SK-N-SH treated with all-trans-retinoic acid at 6 μM for 48 hours (cell line): ENCODE data around the gene FAM117A.

Experiments used
- ATAC-seq: fragments of 200-7000 bp; cut with Tn5 transposase; 3 replicates; pipeline ENCODE4 v1.9.1; 2020; ENCODE audit warnings: mild to moderate bottlenecking, moderate library complexity
- ARNTL ChIP-seq: fragments of 450-650 bp; formaldehyde crosslinking; IDR thresholded peaks from 2 replicates; pipeline ENCODE4 v1.5.0; 2020; ENCODE audit warnings: low read depth, mild to moderate bottlenecking, moderate library complexity, borderline replicate concordance
- CSDC2 ChIP-seq: fragments of 250-450 bp; sonication (Bioruptor Pico); IDR thresholded peaks from 2 replicates; pipeline ENCODE4 v1.5.0; 2020; ENCODE audit warnings: mild to moderate bottlenecking, moderate library complexity
- ESRRG ChIP-seq: fragments of 250-450 bp; sonication (Bioruptor Pico); IDR thresholded peaks from 2 replicates; pipeline ENCODE4 v1.6.1; 2021; ENCODE audit warnings: mild to moderate bottlenecking
- ISL1 ChIP-seq: fragments of 250-450 bp; sonication (Bioruptor Pico); IDR thresholded peaks from 2 replicates; pipeline ENCODE4 v2.1.2; 2022; ENCODE audit warnings: mild to moderate bottlenecking, moderate library complexity
- OSR1 ChIP-seq: fragments of 250-450 bp; sonication (Bioruptor Pico); IDR thresholded peaks from 2 replicates; pipeline ENCODE4 v1.8.0; 2022; ENCODE audit warnings: moderate library complexity, mild to moderate bottlenecking, inconsistent platforms
- PPARA ChIP-seq: fragments of 250-450 bp; sonication (Bioruptor Pico); IDR thresholded peaks from 2 replicates; pipeline ENCODE4 v1.5.0; 2020; ENCODE audit warnings: mild to moderate bottlenecking, borderline replicate concordance
- RARB ChIP-seq: fragments of 250-450 bp; sonication (Bioruptor Pico); IDR thresholded peaks from 2 replicates; pipeline ENCODE4 v1.8.0; 2021; ENCODE audit warnings: mild to moderate bottlenecking, moderate library complexity
- SNAI2 ChIP-seq: fragments of 250-450 bp; sonication (Bioruptor Pico); IDR thresholded peaks from 2 replicates; pipeline ENCODE4 v1.5.0; 2020; ENCODE audit warnings: mild to moderate bottlenecking, moderate library complexity
- TCF4 ChIP-seq: fragments of 250-450 bp; sonication (Bioruptor Pico); IDR thresholded peaks from 2 replicates; pipeline ENCODE4 v1.8.0; 2021; ENCODE audit warnings: mild to moderate bottlenecking, moderate library complexity, borderline replicate concordance
- TOX ChIP-seq: fragments of 250-450 bp; sonication (Bioruptor Pico); IDR thresholded peaks from 2 replicates; pipeline ENCODE4 v1.8.0; 2021; ENCODE audit warnings: mild to moderate bottlenecking, moderate library complexity, borderline replicate concordance
- ZFP3 ChIP-seq: fragments of 250-450 bp; sonication (Bioruptor Pico); IDR thresholded peaks from 2 replicates; pipeline ENCODE4 v1.5.0; 2020; ENCODE audit warnings: mild to moderate bottlenecking, moderate library complexity
- ZFP30 ChIP-seq: fragments of 450-650 bp; formaldehyde crosslinking; IDR thresholded peaks from 2 replicates; pipeline ENCODE4 v1.5.0; 2022; ENCODE audit warnings: mild to moderate bottlenecking, moderate library complexity
- ZNF70 ChIP-seq: fragments of 450-650 bp; formaldehyde crosslinking; IDR thresholded peaks from 2 replicates; pipeline ENCODE4 v1.5.0; 2020; ENCODE audit warnings: mild to moderate bottlenecking, moderate library complexity
- ZNF8 ChIP-seq: fragments of 450-650 bp; formaldehyde crosslinking; IDR thresholded peaks from 2 replicates; pipeline ENCODE4 v1.5.0; 2020; ENCODE audit warnings: mild to moderate bottlenecking, moderate library complexity
- TF ChIP-seq, protein P1 (sequence below): fragments of 250-450 bp; sonication (Bioruptor Pico); IDR thresholded peaks from 2 replicates; pipeline ENCODE4 v1.5.0; 2020; ENCODE audit warnings: mild to moderate bottlenecking, moderate library complexity
- TF ChIP-seq, protein P2 (sequence below): fragments of 250-450 bp; sonication (Bioruptor Pico); IDR thresholded peaks from 2 replicates; pipeline ENCODE4 v1.5.1; 2021; ENCODE audit warnings: mild to moderate bottlenecking, moderate library complexity
- TF ChIP-seq, protein P3 (sequence below): fragments of 250-450 bp; sonication (Bioruptor Pico); IDR thresholded peaks from 2 replicates; pipeline ENCODE4 v1.8.0; 2021; ENCODE audit warnings: low read depth, mild to moderate bottlenecking, moderate library complexity, borderline replicate concordance
- TF ChIP-seq, protein P4 (sequence below): fragments of 250-450 bp; sonication (Bioruptor Pico); IDR thresholded peaks from 2 replicates; pipeline ENCODE4 v1.5.1; 2020; ENCODE audit warnings: low read depth, mild to moderate bottlenecking, moderate library complexity
- TF ChIP-seq, protein P5 (sequence below): fragments of 250-450 bp; sonication (Bioruptor Pico); IDR thresholded peaks from 2 replicates; pipeline ENCODE4 v1.8.0; 2020; ENCODE audit warnings: mild to moderate bottlenecking, moderate library complexity, borderline replicate concordance

The FAM117A gene

DNA sequence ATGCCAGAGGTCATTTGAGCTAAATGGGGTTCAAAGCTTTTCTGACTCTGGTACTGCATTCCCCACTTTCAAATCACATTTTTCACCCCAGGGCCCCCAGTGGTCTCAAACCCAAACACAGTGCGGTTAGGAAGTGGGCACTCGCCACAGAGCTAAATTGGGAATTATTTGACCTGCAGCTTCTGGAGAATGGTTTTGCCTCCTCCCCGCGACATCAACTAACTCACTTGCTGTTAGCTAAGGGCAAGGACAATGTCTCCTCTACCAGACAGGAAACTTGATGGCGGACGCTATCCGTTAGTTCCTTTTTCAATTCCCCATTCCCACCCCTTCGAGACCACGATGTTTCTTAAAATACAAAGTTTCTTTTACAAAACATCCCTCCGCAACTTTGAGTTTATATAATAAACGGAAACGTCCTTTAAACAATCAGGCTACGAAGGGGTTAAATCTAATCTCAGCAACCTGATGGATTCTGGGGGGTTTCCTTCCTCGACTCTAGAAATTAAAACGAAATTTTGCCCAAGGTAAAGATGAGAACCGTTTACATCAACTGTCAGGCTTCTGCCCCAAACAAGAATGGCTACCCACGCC is 24.1 kb upstream of the FAM117A start:
- peak; percentile 64; the same call in 1 of the 2 replicates for TF ChIP-seq ZNF8
- TF ChIP-seq, protein P1, sequence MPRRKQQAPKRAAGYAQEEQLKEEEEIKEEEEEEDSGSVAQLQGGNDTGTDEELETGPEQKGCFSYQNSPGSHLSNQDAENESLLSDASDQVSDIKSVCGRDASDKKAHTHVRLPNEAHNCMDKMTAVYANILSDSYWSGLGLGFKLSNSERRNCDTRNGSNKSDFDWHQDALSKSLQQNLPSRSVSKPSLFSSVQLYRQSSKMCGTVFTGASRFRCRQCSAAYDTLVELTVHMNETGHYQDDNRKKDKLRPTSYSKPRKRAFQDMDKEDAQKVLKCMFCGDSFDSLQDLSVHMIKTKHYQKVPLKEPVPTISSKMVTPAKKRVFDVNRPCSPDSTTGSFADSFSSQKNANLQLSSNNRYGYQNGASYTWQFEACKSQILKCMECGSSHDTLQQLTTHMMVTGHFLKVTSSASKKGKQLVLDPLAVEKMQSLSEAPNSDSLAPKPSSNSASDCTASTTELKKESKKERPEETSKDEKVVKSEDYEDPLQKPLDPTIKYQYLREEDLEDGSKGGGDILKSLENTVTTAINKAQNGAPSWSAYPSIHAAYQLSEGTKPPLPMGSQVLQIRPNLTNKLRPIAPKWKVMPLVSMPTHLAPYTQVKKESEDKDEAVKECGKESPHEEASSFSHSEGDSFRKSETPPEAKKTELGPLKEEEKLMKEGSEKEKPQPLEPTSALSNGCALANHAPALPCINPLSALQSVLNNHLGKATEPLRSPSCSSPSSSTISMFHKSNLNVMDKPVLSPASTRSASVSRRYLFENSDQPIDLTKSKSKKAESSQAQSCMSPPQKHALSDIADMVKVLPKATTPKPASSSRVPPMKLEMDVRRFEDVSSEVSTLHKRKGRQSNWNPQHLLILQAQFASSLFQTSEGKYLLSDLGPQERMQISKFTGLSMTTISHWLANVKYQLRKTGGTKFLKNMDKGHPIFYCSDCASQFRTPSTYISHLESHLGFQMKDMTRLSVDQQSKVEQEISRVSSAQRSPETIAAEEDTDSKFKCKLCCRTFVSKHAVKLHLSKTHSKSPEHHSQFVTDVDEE (CRISPR knock-in tag): no peak
- no peak for ATAC-seq

DNA sequence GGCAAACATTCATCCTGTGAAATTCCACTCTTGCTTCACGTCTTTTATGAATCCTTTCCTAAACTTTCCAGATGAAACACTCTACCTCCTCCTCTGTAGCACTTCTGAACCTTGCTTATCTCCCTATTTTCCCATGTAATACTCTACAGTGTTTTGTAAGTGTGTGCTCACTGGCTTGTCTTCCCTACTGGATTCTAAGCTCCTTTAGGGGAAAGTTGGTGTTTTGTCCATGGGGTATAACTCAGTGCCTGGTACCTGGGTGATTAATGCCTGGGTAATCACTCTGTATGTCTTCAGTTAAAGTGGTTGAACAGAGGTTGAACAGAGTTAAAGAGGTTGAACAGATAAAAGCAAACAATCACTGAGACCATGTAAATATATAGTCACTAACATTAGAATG is 20.7 kb upstream of the FAM117A start:
- TF ChIP-seq RARB (no peak), OSR1 (CRISPR knock-in tag) (no peak), TCF4 (no peak), ESRRG (no peak), ZNF70 (no peak), ZNF8 (no peak), PPARA (CRISPR knock-in tag) (no peak), ZFP30 (no peak)
- TF ChIP-seq, protein P1 (CRISPR knock-in tag): no peak
- TF ChIP-seq, protein P2, sequence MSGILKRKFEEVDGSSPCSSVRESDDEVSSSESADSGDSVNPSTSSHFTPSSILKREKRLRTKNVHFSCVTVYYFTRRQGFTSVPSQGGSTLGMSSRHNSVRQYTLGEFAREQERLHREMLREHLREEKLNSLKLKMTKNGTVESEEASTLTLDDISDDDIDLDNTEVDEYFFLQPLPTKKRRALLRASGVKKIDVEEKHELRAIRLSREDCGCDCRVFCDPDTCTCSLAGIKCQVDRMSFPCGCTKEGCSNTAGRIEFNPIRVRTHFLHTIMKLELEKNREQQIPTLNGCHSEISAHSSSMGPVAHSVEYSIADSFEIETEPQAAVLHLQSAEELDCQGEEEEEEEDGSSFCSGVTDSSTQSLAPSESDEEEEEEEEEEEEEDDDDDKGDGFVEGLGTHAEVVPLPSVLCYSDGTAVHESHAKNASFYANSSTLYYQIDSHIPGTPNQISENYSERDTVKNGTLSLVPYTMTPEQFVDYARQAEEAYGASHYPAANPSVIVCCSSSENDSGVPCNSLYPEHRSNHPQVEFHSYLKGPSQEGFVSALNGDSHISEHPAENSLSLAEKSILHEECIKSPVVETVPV: no peak
- TF ChIP-seq, protein P3, sequence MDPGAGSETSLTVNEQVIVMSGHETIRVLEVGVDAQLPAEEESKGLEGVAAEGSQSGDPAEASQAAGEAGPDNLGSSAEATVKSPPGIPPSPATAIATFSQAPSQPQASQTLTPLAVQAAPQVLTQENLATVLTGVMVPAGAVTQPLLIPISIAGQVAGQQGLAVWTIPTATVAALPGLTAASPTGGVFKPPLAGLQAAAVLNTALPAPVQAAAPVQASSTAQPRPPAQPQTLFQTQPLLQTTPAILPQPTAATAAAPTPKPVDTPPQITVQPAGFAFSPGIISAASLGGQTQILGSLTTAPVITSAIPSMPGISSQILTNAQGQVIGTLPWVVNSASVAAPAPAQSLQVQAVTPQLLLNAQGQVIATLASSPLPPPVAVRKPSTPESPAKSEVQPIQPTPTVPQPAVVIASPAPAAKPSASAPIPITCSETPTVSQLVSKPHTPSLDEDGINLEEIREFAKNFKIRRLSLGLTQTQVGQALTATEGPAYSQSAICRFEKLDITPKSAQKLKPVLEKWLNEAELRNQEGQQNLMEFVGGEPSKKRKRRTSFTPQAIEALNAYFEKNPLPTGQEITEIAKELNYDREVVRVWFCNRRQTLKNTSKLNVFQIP (CRISPR knock-in tag): no peak
- TF ChIP-seq, protein P4, sequence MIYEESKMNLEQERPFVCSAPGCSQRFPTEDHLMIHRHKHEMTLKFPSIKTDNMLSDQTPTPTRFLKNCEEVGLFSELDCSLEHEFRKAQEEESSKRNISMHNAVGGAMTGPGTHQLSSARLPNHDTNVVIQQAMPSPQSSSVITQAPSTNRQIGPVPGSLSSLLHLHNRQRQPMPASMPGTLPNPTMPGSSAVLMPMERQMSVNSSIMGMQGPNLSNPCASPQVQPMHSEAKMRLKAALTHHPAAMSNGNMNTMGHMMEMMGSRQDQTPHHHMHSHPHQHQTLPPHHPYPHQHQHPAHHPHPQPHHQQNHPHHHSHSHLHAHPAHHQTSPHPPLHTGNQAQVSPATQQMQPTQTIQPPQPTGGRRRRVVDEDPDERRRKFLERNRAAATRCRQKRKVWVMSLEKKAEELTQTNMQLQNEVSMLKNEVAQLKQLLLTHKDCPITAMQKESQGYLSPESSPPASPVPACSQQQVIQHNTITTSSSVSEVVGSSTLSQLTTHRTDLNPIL (CRISPR knock-in tag): no peak
- ATAC-seq: no peak

DNA sequence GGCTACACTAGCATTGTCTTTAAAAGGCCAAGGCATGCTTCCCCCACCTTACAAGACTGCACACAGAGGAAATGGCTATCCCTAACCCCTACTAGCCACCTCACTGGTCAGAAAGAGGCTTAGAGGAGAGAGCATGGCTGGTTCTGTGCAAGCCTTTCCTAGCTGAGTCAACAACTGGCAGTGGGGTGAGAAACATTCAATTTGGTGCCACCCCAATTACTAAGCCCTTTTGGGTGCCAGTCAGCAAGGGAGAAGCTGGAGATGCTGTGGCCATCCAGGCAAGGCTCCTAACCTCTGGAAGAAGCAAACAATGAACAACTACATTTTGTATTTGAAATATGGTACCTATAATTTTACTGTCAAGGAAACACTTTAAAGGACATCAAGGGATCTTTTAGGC is 19.9 kb upstream of the FAM117A start:
- no peak for ATAC-seq
- TF ChIP-seq CSDC2 (CRISPR knock-in tag): no peak
- no peak for TF ChIP-seq TOX (CRISPR knock-in tag)
- no peak for TF ChIP-seq ZFP3 (CRISPR knock-in tag)
- no peak for TF ChIP-seq SNAI2
- TF ChIP-seq ZNF8: no peak
- no peak for TF ChIP-seq RARB
- TF ChIP-seq, protein P5, sequence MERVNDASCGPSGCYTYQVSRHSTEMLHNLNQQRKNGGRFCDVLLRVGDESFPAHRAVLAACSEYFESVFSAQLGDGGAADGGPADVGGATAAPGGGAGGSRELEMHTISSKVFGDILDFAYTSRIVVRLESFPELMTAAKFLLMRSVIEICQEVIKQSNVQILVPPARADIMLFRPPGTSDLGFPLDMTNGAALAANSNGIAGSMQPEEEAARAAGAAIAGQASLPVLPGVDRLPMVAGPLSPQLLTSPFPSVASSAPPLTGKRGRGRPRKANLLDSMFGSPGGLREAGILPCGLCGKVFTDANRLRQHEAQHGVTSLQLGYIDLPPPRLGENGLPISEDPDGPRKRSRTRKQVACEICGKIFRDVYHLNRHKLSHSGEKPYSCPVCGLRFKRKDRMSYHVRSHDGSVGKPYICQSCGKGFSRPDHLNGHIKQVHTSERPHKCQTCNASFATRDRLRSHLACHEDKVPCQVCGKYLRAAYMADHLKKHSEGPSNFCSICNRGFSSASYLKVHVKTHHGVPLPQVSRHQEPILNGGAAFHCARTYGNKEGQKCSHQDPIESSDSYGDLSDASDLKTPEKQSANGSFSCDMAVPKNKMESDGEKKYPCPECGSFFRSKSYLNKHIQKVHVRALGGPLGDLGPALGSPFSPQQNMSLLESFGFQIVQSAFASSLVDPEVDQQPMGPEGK: no peak
- TF ChIP-seq, protein P1 (CRISPR knock-in tag): no peak
- no peak for TF ChIP-seq ZNF70
- TF ChIP-seq, protein P3 (CRISPR knock-in tag): no peak
- no peak for TF ChIP-seq ARNTL
- TF ChIP-seq ISL1 (CRISPR knock-in tag): no peak
- TF ChIP-seq, protein P4 (CRISPR knock-in tag): no peak
